ENCODE measurements around the gene ABCA7. TPM values are rescaled to one million over a fixed set of nuclear protein-coding genes. Genes with fewer than 3 reads are reported as not detected.
A peak's percentile ranks its signal among the peaks of the same experiment; 100 is the strongest.

Gene ABCA7
- total RNA-seq, 4 donors from 2014 or later: 6.0 to 20.0 (median 15.0) TPM

DNA sequence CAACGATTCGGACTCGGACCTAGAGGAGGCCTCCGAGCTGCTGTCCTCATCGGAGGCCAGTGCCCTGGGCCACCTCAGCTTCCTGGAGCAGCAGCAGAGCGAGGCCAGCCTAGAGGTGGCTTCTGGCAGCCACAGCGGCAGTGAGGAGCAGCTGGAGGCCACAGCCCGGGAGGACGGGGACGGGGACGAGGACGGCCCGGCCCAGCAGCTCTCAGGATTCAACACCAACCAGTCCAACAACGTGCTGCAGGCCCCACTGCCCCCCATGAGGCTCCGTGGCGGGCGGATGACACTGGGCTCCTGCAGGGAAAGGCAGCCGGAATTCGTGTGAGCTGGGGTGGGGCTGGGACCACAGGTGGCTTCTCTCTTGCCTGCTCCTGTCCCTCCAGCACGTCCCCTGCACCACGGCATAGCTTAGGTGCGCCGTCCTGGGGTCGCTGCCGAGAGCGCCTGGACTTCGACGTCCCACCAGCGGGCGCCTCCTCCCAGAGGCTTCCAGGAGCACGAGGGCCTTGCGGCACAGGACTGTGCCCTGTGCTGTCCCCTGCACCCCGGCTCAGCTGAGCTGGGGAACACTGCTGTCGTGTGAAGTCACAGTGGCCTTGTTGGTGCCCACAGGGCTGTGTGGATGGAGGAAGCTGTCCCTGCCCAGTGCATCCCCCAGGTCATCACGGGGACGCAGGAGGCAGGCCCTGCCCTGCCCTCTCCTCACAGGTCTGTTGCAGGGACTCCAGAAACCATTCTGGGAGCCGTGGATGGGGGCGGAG is 46.0 kb downstream of the ABCA7 start:
- Histone ChIP-seq H3K27ac (no peak overlapping the region), H3K27me3 (peaks cover 5 to 17% (median 10%) of the 10 kb centered on the region in 3 donors), H3K4me3 (no peak overlapping the region), H3K36me3 (peaks cover 0 to 31% of the 10 kb centered on the region in 2 donors), H3K4me1 (peaks cover 0 to 13% of the 10 kb centered on the region in 2 donors), H3K9me3 (no peaks in the 10 kb centered on the region)
- DNase-seq: no peak
- intact Hi-C loops (cut with DNase I; ENCODE audit: low total_unique reads): no loop called here
- ATAC-seq: no peak
- in situ Hi-C loops (cut with MboI; ENCODE audit: low sequenced_read_pairs in 4 of 4): no loop called here
- no peak for TF ChIP-seq POLR2A (IDR thresholded peaks at IDR 0.05)
- TF ChIP-seq, protein P1, sequence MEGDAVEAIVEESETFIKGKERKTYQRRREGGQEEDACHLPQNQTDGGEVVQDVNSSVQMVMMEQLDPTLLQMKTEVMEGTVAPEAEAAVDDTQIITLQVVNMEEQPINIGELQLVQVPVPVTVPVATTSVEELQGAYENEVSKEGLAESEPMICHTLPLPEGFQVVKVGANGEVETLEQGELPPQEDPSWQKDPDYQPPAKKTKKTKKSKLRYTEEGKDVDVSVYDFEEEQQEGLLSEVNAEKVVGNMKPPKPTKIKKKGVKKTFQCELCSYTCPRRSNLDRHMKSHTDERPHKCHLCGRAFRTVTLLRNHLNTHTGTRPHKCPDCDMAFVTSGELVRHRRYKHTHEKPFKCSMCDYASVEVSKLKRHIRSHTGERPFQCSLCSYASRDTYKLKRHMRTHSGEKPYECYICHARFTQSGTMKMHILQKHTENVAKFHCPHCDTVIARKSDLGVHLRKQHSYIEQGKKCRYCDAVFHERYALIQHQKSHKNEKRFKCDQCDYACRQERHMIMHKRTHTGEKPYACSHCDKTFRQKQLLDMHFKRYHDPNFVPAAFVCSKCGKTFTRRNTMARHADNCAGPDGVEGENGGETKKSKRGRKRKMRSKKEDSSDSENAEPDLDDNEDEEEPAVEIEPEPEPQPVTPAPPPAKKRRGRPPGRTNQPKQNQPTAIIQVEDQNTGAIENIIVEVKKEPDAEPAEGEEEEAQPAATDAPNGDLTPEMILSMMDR (IDR thresholded peaks at IDR 0.05 in 4 of 5, conservative IDR thresholded peaks at IDR 0.05 in 1 of 5): no peak

- TF ChIP-seq POLR2A (IDR thresholded peaks at IDR 0.05): no peak
- TF ChIP-seq, protein P1 (IDR thresholded peaks at IDR 0.05 in 4 of 5, conservative IDR thresholded peaks at IDR 0.05 in 1 of 5): no peak
- peaks cover 0 to 13% of the 10 kb centered on the region in 2 donors for H3K4me1 ChIP-seq
- ATAC-seq (no peak), DNase-seq (no peak)
- H3K9me3 ChIP-seq: no peaks in the 10 kb centered on the region
- peaks cover 3 to 15% (median 5%) of the 10 kb centered on the region in 3 donors for H3K27me3 ChIP-seq
- intact Hi-C loops (cut with DNase I; ENCODE audit: low total_unique reads): no loop called here
- peaks cover 0 to 38% of the 10 kb centered on the region in 2 donors for H3K36me3 ChIP-seq
- no peak overlapping the region for H3K4me3 ChIP-seq
- in situ Hi-C loops (cut with MboI; ENCODE audit: low sequenced_read_pairs in 4 of 4): no loop called here
- H3K27ac ChIP-seq: no peak overlapping the region
Measured at GRCh38 chr19:1086613-1087012, 46.7 kb downstream of the ABCA7 start.

GRCh38 chr19:1087813-1088415 is 48.0 kb downstream of the ABCA7 start:
- H3K4me1 ChIP-seq: peaks cover 0 to 13% of the 10 kb centered on the region in 2 donors
- DNase-seq (peak; percentile 50 to 51), ATAC-seq (peak in 1 of 2 donors; percentile 64)
- H3K27ac ChIP-seq: peak overlapping the region in 3 of 4 donors; percentile 8 to 54 (median 40)
- H3K27me3 ChIP-seq: peaks cover 0 to 5% (median 2%) of the 10 kb centered on the region in 3 donors
- H3K9me3 ChIP-seq: no peaks in the 10 kb centered on the region
- TF ChIP-seq POLR2A (IDR thresholded peaks at IDR 0.05): no peak
- TF ChIP-seq, protein P1 (IDR thresholded peaks at IDR 0.05 in 4 of 5, conservative IDR thresholded peaks at IDR 0.05 in 1 of 5): no peak
- in situ Hi-C loops (cut with MboI; ENCODE audit: low sequenced_read_pairs in 4 of 4): no loop called here
- intact Hi-C loops (cut with DNase I; ENCODE audit: low total_unique reads): no loop called here
- peaks cover 0 to 51% of the 10 kb centered on the region in 2 donors for H3K36me3 ChIP-seq
- no peak overlapping the region for H3K4me3 ChIP-seq

GRCh38 chr19:1088416-1089010 is 48.6 kb downstream of the ABCA7 start:
- Histone ChIP-seq H3K4me1 (peaks cover 4 to 17% of the 10 kb centered on the region in 2 donors), H3K36me3 (peaks cover 0 to 57% of the 10 kb centered on the region in 2 donors), H3K27me3 (peaks cover 0 to 5% (median 0%) of the 10 kb centered on the region in 3 donors), H3K4me3 (no peak overlapping the region), H3K9me3 (no peaks in the 10 kb centered on the region), H3K27ac (peak overlapping the region in 3 of 4 donors; percentile 8 to 54 (median 40))
- ATAC-seq (no peak), DNase-seq (peak in 1 of 2 donors; percentile 29)
- in situ Hi-C loops (cut with MboI; ENCODE audit: low sequenced_read_pairs in 4 of 4): no loop called here
- intact Hi-C loops (cut with DNase I; ENCODE audit: low total_unique reads): no loop called here
- no peak for TF ChIP-seq POLR2A (IDR thresholded peaks at IDR 0.05)
- TF ChIP-seq, protein P1 (IDR thresholded peaks at IDR 0.05 in 4 of 5, conservative IDR thresholded peaks at IDR 0.05 in 1 of 5): no peak
